Caki2 (cell line): ENCODE measurements around the gene DENND1A. TPM values are rescaled to one million over a fixed set of nuclear protein-coding genes. Genes with fewer than 3 reads are reported as not detected.
A peak's percentile ranks its signal among the peaks of the same experiment; 100 is the strongest.

ENCODE experiments used
- DNase-seq: peaks from one replicate; pipeline ENCODE4 v3.0.0-alpha.2; 2015; ENCODE audit warnings: low read depth
- in situ Hi-C: cut with HindIII; loops from 2 replicates; pipeline ENCODE4 v1.10.0; 2016; ENCODE audit warnings: low sequenced_read_pairs, low pct_unique_long_range_greater_than_20kb, mixed read lengths
- total RNA-seq: library from RNA; depleted of rRNA; stranded (reverse); fragments of >200 nt; shearing (Covaris generic); gene quantifications from 2 replicates; pipeline ENCODE4 v1.2.3, GENCODE V29; 2014; ENCODE audit warnings: low replicate concordance

DENND1A gene
- total RNA-seq, 1 experiment from 2014 or later, result 14.0 TPM

DNA sequence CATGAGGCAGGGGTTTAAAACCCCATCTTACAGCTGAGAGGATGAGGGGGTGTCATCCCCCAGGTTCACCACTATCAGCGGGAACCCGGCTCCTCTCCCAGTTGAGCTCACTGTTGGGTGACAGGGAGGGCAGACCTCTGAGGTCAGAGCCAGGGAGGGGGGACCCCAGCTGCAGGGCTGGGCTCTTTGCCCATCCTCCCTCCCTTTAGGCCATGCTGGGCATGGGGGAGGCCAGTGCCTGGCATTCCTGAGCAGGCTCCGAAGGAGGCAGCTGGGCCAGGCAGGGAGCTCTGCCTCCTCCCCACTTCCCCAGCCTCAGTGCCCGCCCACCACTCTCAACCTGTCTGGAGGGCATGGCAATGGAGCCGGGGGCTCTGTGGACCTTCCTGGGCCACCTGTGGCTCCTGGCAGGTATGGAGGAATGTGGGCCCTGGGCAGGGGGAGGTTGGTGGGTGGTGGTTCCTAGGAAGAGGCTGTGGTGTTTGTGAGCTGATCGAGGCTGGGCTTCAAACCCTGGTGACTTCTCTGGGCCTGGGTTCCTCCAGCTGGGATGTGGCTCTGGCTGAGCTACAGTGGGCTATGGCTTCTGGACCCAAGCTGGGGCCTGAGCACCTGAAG, 561.3 kb downstream of the DENND1A start:
- in situ Hi-C loops, result no loop called here
- DNase-seq, result no peak

DNA sequence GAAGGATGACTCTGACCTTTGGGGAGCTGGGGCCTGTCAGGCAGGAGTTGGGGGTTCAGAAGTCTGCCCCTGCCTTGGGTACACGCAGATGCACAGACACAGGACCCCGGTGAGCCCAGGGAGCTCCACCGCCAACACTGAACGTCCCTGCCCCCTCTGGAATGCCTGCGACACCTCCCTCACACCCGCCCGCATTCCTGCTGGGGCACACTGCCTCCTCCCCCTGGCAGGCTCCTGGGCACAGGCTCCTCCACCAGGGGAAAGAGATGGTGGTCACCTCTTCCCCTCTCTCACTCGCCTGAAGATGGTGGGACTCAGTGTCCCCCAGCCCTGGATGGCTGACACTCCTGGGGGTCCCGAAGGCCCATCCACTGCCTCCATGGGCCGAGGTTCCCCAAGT, 561.9 kb downstream of the DENND1A start:
- DNase-seq, result no peak
- in situ Hi-C loops, result no loop called here

GRCh38 chr9:123365881-123366528, 563.9 kb downstream of the DENND1A start:
- in situ Hi-C loops, result no loop called here
- DNase-seq, result no peak

GRCh38 chr9:123365287-123365880, 564.5 kb downstream of the DENND1A start:
- no peak for DNase-seq
- in situ Hi-C loops, result no loop called here

DNA sequence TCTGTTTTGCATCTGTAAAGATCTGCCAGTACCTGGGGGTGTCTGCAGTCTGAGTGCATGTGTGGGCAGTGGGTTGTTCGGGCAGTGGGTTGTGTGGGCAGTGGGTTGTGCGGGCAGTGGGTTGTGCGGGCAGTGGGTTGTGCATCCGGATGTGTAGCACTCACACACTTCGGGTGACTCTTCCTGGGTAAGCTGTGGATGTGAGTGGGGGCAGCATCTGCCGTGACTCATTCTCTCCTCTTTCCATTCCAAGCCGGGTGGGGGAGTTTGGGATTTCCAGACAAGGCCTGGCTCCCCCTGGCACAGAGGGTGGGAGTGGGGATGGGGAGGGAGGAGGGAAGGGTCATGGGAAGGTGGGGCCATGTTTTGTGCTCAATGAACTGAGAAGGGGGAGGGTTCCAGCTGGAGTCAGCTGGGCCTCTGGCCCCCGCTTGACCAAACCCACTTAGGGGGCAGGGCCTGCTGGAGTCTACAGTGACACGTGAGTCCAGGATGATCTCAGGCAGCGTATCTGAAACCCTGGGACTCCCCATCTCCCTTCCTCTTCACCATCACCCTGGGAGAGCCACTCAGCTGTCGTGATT, 565.6 kb downstream of the DENND1A start:
- in situ Hi-C loops, result no loop called here
- DNase-seq, result peak; percentile 40

- in situ Hi-C loops, result no loop called here
- DNase-seq, result no peak
Observed at GRCh38 chr9:123362856-123363255, 567.1 kb downstream of the DENND1A start.

DNA sequence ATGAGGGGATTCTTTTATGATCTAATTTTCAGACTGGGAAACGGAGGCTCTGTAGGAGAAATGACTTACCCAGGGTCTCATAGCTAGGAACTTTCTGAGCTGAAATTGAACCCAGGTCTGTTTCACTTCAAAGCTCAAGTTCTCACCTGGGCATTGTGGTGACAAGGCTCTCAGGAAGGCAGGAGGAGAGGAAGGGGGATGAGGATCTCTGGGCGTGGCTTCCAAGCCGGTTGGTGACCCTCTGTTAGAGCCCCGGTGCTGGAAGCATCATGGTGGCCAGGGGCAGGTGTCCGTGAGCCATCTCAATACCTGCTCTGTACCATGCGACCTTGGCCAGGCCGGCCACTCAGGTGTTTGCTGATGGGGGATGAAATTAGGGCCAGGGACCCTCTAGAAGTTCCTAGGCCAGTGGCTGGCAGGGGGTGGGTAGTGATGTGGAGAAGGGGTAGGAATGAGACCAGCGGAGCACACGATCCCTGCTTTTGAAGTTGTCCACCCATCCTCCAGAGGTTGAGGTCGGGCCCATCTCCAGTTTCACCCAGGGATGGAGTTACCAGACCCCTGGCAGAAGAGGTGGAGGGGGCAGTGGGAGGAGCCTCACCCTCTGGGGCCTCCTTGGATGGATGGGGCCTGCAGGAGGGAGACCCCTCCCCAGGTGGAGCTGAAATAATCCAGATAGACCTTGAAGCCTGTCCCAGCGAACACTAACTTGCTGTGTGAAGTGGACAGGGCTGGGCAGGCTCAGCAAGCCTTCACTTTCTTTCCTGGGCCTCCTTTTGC, 568.0 kb downstream of the DENND1A start:
- in situ Hi-C loops, result no loop called here
- no peak for DNase-seq

GRCh38 chr9:123361086-123361730, 568.7 kb downstream of the DENND1A start:
- DNase-seq, result no peak
- in situ Hi-C loops, result no loop called here

GRCh38 chr9:123360161-123361085, 569.5 kb downstream of the DENND1A start:
- DNase-seq, result peak; percentile 62
- in situ Hi-C loops, result no loop called here

- DNase-seq, result no peak
- in situ Hi-C loops, result loop anchor here (10.0 kb wide), 1 partner anchor 265 kb away; no protein-coding TSS in a partner anchor
Observed at GRCh38 chr9:123359546-123359945, 570.4 kb downstream of the DENND1A start.

DNA sequence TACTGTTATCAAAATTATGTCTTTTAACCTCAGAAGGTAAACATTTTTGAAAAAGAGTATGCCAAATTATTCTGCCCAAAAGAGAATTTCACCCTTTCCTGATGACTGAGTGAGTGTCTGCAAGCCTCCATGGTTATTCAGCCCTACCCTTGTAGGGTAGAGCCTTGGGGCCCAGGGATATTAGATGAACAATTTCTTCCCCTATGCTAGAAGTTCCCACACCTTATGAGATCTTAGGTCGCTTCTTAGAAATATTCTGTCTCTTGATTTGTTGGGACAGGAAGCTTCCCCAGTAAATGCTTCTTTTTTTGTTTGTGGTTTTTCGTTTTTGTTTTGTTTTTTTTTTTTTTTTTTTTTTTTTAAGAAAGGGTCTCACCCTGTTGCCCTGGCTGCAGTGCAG, 570.8 kb downstream of the DENND1A start:
- in situ Hi-C loops, result loop anchor here (10.0 kb wide), 1 partner anchor 264 kb away; no protein-coding TSS in a partner anchor
- no peak for DNase-seq

GRCh38 chr9:123358181-123358905, 571.6 kb downstream of the DENND1A start:
- in situ Hi-C loops, result loop anchor here (10.0 kb wide), 1 partner anchor 264 kb away; no protein-coding TSS in a partner anchor
- no peak for DNase-seq

DNA sequence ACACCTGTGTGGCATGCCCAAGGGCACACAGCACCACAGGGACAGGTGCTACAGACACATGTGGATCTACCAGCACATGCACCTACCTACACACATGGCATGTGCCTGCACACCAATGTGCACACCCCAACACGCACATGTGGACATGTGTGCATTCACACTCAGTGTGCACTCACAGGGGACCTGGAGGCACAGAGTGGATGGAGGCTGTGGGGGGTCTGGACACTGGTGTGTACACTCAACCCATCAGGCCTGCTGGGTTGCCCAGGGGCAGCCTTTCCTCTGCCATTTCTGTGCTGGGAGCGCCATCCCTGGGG, 572.2 kb downstream of the DENND1A start:
- DNase-seq, result no peak
- in situ Hi-C loops, result loop anchor here (10.0 kb wide), 1 partner anchor 263 kb away; no protein-coding TSS in a partner anchor

- no peak for DNase-seq
- in situ Hi-C loops, result loop anchor here (10.0 kb wide), 1 partner anchor 262 kb away; no protein-coding TSS in a partner anchor
Observed at GRCh38 chr9:123356851-123357742, 572.8 kb downstream of the DENND1A start.

GRCh38 chr9:123355761-123356431, 574.0 kb downstream of the DENND1A start, which contains the start of gene CRB2:
TSS of gene CRB2 (plus strand) at chr9:123356197. CDS start at chr9:123356261, 64 bp downstream.
- in situ Hi-C loops, result loop anchor here (10.0 kb wide), 1 partner anchor 261 kb away; no protein-coding TSS in a partner anchor
- DNase-seq, result no peak
